ENCODE results near the gene ID3. TPM values are rescaled to one million over a fixed set of nuclear protein-coding genes. Genes with fewer than 3 reads are reported as not detected.

ID3 gene
- total and polyA plus RNA-seq, 2 donors (not counting 3 experiments of a cell fraction or from before 2014, with no cell fraction given), result 277 to 971 TPM

DNA sequence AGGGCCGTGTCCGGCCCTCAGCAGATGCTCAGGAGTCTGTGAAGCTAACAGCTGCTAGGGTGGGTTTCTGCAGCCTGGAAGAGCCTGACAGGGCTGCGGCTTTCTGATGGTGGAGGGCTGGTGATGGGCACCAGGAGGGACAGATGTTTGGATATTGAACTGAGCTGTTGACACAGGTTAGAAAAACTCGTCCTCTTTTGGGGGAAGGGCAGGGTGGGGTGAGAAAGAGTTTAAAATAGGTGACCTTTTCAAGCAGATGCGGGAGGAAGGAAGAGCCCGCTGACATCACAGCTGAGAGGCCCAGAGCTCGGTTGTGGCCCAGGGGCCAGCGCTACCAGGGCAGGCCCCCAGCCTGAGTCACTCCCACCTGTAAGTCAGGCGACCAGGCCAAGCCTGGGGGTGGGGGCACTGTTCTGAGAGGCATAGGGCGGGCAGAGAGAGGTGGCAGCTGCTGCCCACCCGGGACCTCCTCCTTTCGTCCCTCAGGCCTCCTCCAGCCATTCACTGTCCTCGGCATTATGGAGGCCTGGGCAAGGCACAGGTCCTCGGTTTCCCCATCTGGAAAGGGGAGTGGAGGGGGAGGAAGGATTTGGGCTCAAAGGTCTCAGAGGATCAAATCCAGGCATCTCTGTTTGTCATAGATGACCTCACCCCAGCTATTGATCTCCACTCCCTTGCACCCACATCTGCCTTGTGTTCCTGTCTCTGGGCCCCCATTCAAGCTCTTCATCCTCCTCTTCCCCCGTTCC, 32.3 kb upstream of the ID3 start:
- H3K79me2 ChIP-seq (ENCODE audit: control insufficient read depth, insufficient read depth, low read length), result no peaks in the 10 kb centered on the region
- dilution Hi-C loops (cut with MboI; ENCODE audit: extremely low pct_ligation_motif_present, low sequenced_read_pairs), result no loop called here
- CTCF ChIA-PET, result interaction anchor here (1.8 to 2.6 kb wide), 3 partner anchors 43 to 66 kb away, joined by 6 to 10 read pairs (median 7); no protein-coding TSS in a partner anchor
- H3K9me1 ChIP-seq (replicated peaks; ENCODE audit: control insufficient read depth, extremely low read depth, insufficient read depth, low read length), result no peaks in the 10 kb centered on the region
- intact Hi-C loops (cut with micrococcal nuclease), result no loop called here
- DNase-seq (ENCODE audit: low read depth, low spot score) (no peak), FAIRE-seq (no peak)
- no peak for TF ChIP-seq JUN (IDR thresholded peaks at IDR 0.05; ENCODE audit: borderline replicate concordance, insufficient read depth, insufficient read length, low read depth)
- H3K36me3 ChIP-seq (ENCODE audit: control insufficient read depth in 2 of 2, extremely low read depth in 1 of 2, insufficient read depth in 2 of 2, low read length in 2 of 2), result no peaks in the 10 kb centered on the region
- no peak overlapping the region for H3K4me2 ChIP-seq (ENCODE audit: insufficient read depth, low read length)
- H3K9me3 ChIP-seq (replicated peaks; ENCODE audit: control insufficient read depth, insufficient read depth, low read length), result no peaks in the 10 kb centered on the region
- peaks cover 4 to 10% of the 10 kb centered on the region in 2 experiments for H3K27me3 ChIP-seq (ENCODE audit: control insufficient read depth in 2 of 2, insufficient read depth in 2 of 2, low read length in 2 of 2)
- H3K4me1 ChIP-seq (ENCODE audit: control insufficient read depth, extremely low read depth, insufficient read depth, low read length), result no peaks in the 10 kb centered on the region
- no peak overlapping the region for H3K27ac ChIP-seq (ENCODE audit: insufficient read depth, low read depth, low read length)
- POLR2A ChIA-PET, result no interaction called here
- no peak overlapping the region for H2AFZ ChIP-seq (ENCODE audit: low read depth, low read length)
- no peak overlapping the region for H3K4me3 ChIP-seq (replicated peaks in 1 of 3; ENCODE audit: insufficient read depth in 1 of 3, low read depth in 1 of 3, low read length in 3 of 3)
- no TSS peak for BruUV-seq (replicated peaks)
- H4K20me1 ChIP-seq (replicated peaks; ENCODE audit: control insufficient read depth, extremely low read depth, insufficient read depth, low read length), result no peaks in the 10 kb centered on the region
- H3K9ac ChIP-seq (replicated peaks; ENCODE audit: extremely low read depth, insufficient read depth, low read length), result no peak overlapping the region

DNA sequence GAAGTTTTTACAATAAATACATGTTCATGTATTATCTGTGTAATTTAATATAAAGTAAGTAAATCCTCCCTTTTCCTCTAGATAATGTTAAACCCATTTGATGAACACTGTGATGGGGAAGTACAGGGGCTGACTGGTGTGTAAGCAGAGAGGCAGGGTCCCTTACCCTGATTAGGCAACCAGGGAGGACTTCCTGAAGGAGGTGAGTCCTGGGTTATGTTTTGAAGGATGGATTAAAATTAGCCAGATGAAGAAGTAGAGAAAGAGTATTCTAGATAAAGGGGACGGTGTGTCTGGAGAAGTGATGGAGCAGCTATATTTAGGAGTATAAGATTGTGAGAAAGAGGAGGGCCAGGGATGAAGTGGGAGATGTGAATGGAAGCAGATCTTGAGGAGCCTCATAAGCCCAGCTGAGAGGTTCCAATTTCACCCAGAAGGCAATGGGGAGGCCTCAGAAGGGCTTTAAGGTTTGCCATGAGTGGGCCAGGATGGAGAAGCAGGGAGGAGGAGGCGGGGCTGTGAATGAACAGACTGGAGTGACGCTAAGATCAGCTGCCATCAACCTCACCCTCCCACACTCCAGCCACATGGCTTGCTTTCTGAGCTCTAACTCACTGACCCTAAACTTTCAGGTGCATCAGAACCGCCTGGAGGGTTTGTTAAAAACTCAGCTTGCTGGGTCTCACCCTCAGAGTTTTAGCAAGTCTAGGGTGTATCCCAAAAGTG, 30.9 kb upstream of the ID3 start:
- TF ChIP-seq POLR2A (IDR thresholded peaks at IDR 0.05; ENCODE audit: low read depth, low read length) (no peak), JUN (IDR thresholded peaks at IDR 0.05; ENCODE audit: borderline replicate concordance, insufficient read depth, insufficient read length, low read depth) (no peak), POLR2AphosphoS5 (IDR thresholded peaks at IDR 0.05; ENCODE audit: insufficient read depth, low read depth, low read length) (no peak), MYC (IDR thresholded peaks at IDR 0.05; ENCODE audit: low read depth, low read length) (no peak), EZH2 (IDR thresholded peaks at IDR 0.05; ENCODE audit: borderline replicate concordance, low read depth, low read length, severe bottlenecking) (no peak), FOS (IDR thresholded peaks at IDR 0.05; ENCODE audit: borderline replicate concordance, insufficient read depth, low read length) (no peak), CTCF (IDR thresholded peaks at IDR 0.05; ENCODE audit: extremely low read depth in 1 of 2, insufficient read depth in 1 of 2, low read depth in 1 of 2, low read length in 2 of 2) (no peak), GATA2 (IDR thresholded peaks at IDR 0.05; ENCODE audit: insufficient read depth, insufficient read length, low read depth, low read length) (no peak)
- TF ChIP-seq, protein P1, sequence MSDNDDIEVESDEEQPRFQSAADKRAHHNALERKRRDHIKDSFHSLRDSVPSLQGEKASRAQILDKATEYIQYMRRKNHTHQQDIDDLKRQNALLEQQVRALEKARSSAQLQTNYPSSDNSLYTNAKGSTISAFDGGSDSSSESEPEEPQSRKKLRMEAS (IDR thresholded peaks at IDR 0.05; ENCODE audit: insufficient read depth, insufficient read length), result no peak
- H3K9me1 ChIP-seq (replicated peaks; ENCODE audit: control insufficient read depth, extremely low read depth, insufficient read depth, low read length), result no peaks in the 10 kb centered on the region
- H3K27me3 ChIP-seq (ENCODE audit: control insufficient read depth in 2 of 2, insufficient read depth in 2 of 2, low read length in 2 of 2), result peaks cover 4 to 10% of the 10 kb centered on the region in 2 experiments
- no peaks in the 10 kb centered on the region for H3K4me1 ChIP-seq (ENCODE audit: control insufficient read depth, extremely low read depth, insufficient read depth, low read length)
- H3K4me2 ChIP-seq (ENCODE audit: insufficient read depth, low read length), result no peak overlapping the region
- H2AFZ ChIP-seq (ENCODE audit: low read depth, low read length), result no peak overlapping the region
- H3K9ac ChIP-seq (replicated peaks; ENCODE audit: extremely low read depth, insufficient read depth, low read length), result no peak overlapping the region
- no peaks in the 10 kb centered on the region for H3K9me3 ChIP-seq (replicated peaks; ENCODE audit: control insufficient read depth, insufficient read depth, low read length)
- H3K27ac ChIP-seq (ENCODE audit: insufficient read depth, low read depth, low read length), result no peak overlapping the region
- no peak for FAIRE-seq
- H3K4me3 ChIP-seq (replicated peaks in 1 of 3; ENCODE audit: insufficient read depth in 1 of 3, low read depth in 1 of 3, low read length in 3 of 3), result no peak overlapping the region
- ChIA-PET CTCF (interaction anchor here (1.4 to 2.6 kb wide), 2 partner anchors 44 to 47 kb away, joined by 3 to 10 read pairs; no protein-coding TSS in a partner anchor), POLR2A (interaction anchor here (0.6 kb wide), 1 partner anchor 10 kb away, joined by 3 read pairs; no protein-coding TSS in a partner anchor)
- no peaks in the 10 kb centered on the region for H3K36me3 ChIP-seq (ENCODE audit: control insufficient read depth in 2 of 2, extremely low read depth in 1 of 2, insufficient read depth in 2 of 2, low read length in 2 of 2)
- no peak for DNase-seq (ENCODE audit: low read depth, low spot score)
- H3K79me2 ChIP-seq (ENCODE audit: control insufficient read depth, insufficient read depth, low read length), result no peaks in the 10 kb centered on the region
- BruUV-seq (replicated peaks), result no TSS peak
- no peaks in the 10 kb centered on the region for H4K20me1 ChIP-seq (replicated peaks; ENCODE audit: control insufficient read depth, extremely low read depth, insufficient read depth, low read length)
- intact Hi-C loops (cut with micrococcal nuclease), result no loop called here
- dilution Hi-C loops (cut with MboI; ENCODE audit: extremely low pct_ligation_motif_present, low sequenced_read_pairs), result no loop called here
